Posterior vena cava (tissue), 2 donors: Measurements from ENCODE around the gene PLK5. TPM values are rescaled to one million over a fixed set of nuclear protein-coding genes. Genes with fewer than 3 reads are reported as not detected.

ENCODE experiments used
- total RNA-seq, 2 donors: library from RNA; stranded (reverse); fragmentation: NEBNext Ultra II Directional; extraction: Animal tissue kit (Norgen Biotek cat#: 25700); gene quantifications; one replicate each; pipeline ENCODE4 v1.2.1, GENCODE V29; 2021
- donor health status: DM: yes; HTN: yes; CAD: no.
- donor health status: DM: yes; HTN: yes; CAD: no.

PLK5 gene
- total RNA-seq, 2 donors from 2014 or later: not detected

Other genes with a start within 250 kb of the PLK5 start
- gene FAM174C, start 248.5 kb upstream of the PLK5 start, total RNA-seq: 10 to 100 TPM; 25.2 to 27.2 TPM
- not detected for gene EFNA2, start 238.2 kb upstream of the PLK5 start, total RNA-seq
- gene NDUFS7, start 140.2 kb upstream of the PLK5 start, total RNA-seq: 10 to 100 TPM; 54.4 to 55.1 TPM
- gene GAMT, start 122.5 kb upstream of the PLK5 start, total RNA-seq: 10 to 100 TPM in 1 of 2 donors, 1 to 10 TPM in 1; 8.7 to 12.8 TPM
- 10 to 100 TPM; 59.7 to 75.8 TPM for gene DAZAP1, start 116.5 kb upstream of the PLK5 start, total RNA-seq
- gene RPS15, start 85.7 kb upstream of the PLK5 start, total RNA-seq: 100 to 1,000 TPM; 722 to 743 TPM
- under 1 TPM; 0.05 to 0.10 TPM for gene APC2, start 74.0 kb upstream of the PLK5 start, total RNA-seq
- 10 to 100 TPM; 16.2 to 17.3 TPM for gene C19orf25, start 44.9 kb upstream of the PLK5 start, total RNA-seq
- 1 to 10 TPM in 1 of 2 donors, under 1 TPM in 1; 0.52 to 1.8 TPM for gene PCSK4, start 33.7 kb upstream of the PLK5 start, total RNA-seq
- 1 to 10 TPM in 1 of 2 donors, under 1 TPM in 1; 0.33 to 1.2 TPM for gene REEP6, start 32.9 kb upstream of the PLK5 start, total RNA-seq
- 1 to 10 TPM; 7.4 to 9.1 TPM for gene ADAMTSL5, start 11.1 kb upstream of the PLK5 start, total RNA-seq
- 10 to 100 TPM; 14.0 to 21.9 TPM for gene MEX3D, start 44.2 kb downstream of the PLK5 start, total RNA-seq
- gene MBD3, start 68.8 kb downstream of the PLK5 start, total RNA-seq: 10 to 100 TPM; 44.2 to 53.6 TPM
- 100 to 1,000 TPM; 197 to 252 TPM for gene UQCR11, start 81.4 kb downstream of the PLK5 start, total RNA-seq
- gene TCF3, start 128.5 kb downstream of the PLK5 start, total RNA-seq: 10 to 100 TPM; 26.2 to 36.4 TPM
- not detected for gene ONECUT3, start 229.4 kb downstream of the PLK5 start, total RNA-seq